HepG2 (cell line): Measurements from ENCODE around the gene IFIT5. TPM values are rescaled to one million over a fixed set of nuclear protein-coding genes. Genes with fewer than 3 reads are reported as not detected.

Experiments used
- CAMTA2 ChIP-seq: sonication (generic); formaldehyde crosslinking; IDR thresholded peaks from 2 replicates; pipeline ENCODE4 v1.4.0; 2020; ENCODE audit warnings: mild to moderate bottlenecking, missing genetic modification reagents, borderline replicate concordance
- HNRNPUL1 ChIP-seq: fragments of 200-400 bp; formaldehyde crosslinking; IDR thresholded peaks from 2 replicates; pipeline ENCODE4 v1.6.1; 2017; ENCODE audit warnings: low read depth, mild to moderate bottlenecking, low read length, moderate library complexity
- JUNB ChIP-seq: sonication (generic); formaldehyde crosslinking; IDR thresholded peaks from 2 replicates; pipeline ENCODE4 v1.8.0; 2022; ENCODE audit warnings: missing genetic modification reagents, mild to moderate bottlenecking, borderline replicate concordance
- MXI1 ChIP-seq: IDR thresholded peaks from 3 replicates; pipeline ENCODE4 v1.6.1; 2012; ENCODE audit warnings: low read depth, low read length, inconsistent platforms, borderline replicate concordance
- NFAT5 ChIP-seq: sonication (generic); formaldehyde crosslinking; IDR thresholded peaks from 2 replicates; pipeline ENCODE4 v1.4.0; 2020; ENCODE audit warnings: missing genetic modification reagents
- PITX1 ChIP-seq: sonication (generic); formaldehyde crosslinking; IDR thresholded peaks from 2 replicates; pipeline ENCODE4 v1.5.1; 2020; ENCODE audit warnings: mild to moderate bottlenecking, missing genetic modification reagents
- SRSF1 ChIP-seq: fragments of 200-400 bp; formaldehyde crosslinking; optimal IDR thresholded peaks from 2 replicates; pipeline ENCODE3; 2017; ENCODE audit warnings: mild to moderate bottlenecking, low read depth, low read length, moderate library complexity
- TSC22D2 ChIP-seq: sonication (generic); formaldehyde crosslinking; IDR thresholded peaks from 2 replicates; pipeline ENCODE4 v1.5.1; 2020; ENCODE audit warnings: missing genetic modification reagents, mild to moderate bottlenecking, borderline replicate concordance
- U2AF2 ChIP-seq: fragments of 200-400 bp; formaldehyde crosslinking; IDR thresholded peaks from 2 replicates; pipeline ENCODE4 v1.6.1; 2017; ENCODE audit warnings: low read depth, mild to moderate bottlenecking, low read length
- ZBTB34 ChIP-seq: sonication (generic); formaldehyde crosslinking; IDR thresholded peaks from 2 replicates; pipeline ENCODE4 v1.8.0; 2022; ENCODE audit warnings: mild to moderate bottlenecking, missing genetic modification reagents
- ZMYM4 ChIP-seq: sonication (generic); formaldehyde crosslinking; IDR thresholded peaks from 2 replicates; pipeline ENCODE4 v1.8.1; 2023; ENCODE audit warnings: mild to moderate bottlenecking, missing genetic modification reagents
- ZNF142 ChIP-seq: sonication (generic); formaldehyde crosslinking; IDR thresholded peaks from 2 replicates; pipeline ENCODE4 v1.4.0; 2020; ENCODE audit warnings: missing genetic modification reagents
- ZNF639 ChIP-seq: conservative IDR thresholded peaks from 2 replicates; pipeline ENCODE4 v1.6.1; 2018; ENCODE audit warnings: missing genetic modification reagents
- ZNF740 ChIP-seq: sonication (generic); formaldehyde crosslinking; IDR thresholded peaks from 2 replicates; pipeline ENCODE4 v1.4.0; 2020; ENCODE audit warnings: missing genetic modification reagents
- polyA plus RNA-seq, 8 experiments: library from polyadenylated mRNA; depleted of rRNA in 3 of 8; stranded (reverse) in 7 of 8; unstranded in 1 of 8; fragments of >200 nt; fragmentation: Illumina TruSeq in 4 of 8; extraction: Trizol in 4 of 8; gene quantifications; 2 replicates each; pipeline versions ENCODE4 v1.2.1 to v1.2.3, GENCODE V29; 2011 to 2016; ENCODE audit warnings: low read depth in 4 of 8, missing spikeins in 1 of 8, mixed read lengths in 1 of 8; ENCODE audit not compliant: insufficient read depth in 1 of 8
- total RNA-seq, 5 experiments: library from RNA; depleted of rRNA; stranded (reverse); fragments of >200 nt; fragmentation: Illumina TruSeq; extraction: Trizol; gene quantifications; 2 replicates each; pipeline ENCODE4 v1.2.3, GENCODE V29; 2016; ENCODE audit warnings: low read depth in 1 of 5

IFIT5 gene
- total and polyA plus RNA-seq, 2 of the 13 experiments (the other 11 are each of a cell fraction or from before 2014, with no cell fraction given), result 2.2 to 8.3 TPM

GRCh38 chr10:89373916-89374711 lies 40.3 kb upstream of the IFIT5 start (continued):
- no peak for TF ChIP-seq NFAT5 (CRISPR knock-in tag)
- TF ChIP-seq SRSF1, result no peak
- TF ChIP-seq TSC22D2 (CRISPR knock-in tag), result no peak
- peak; percentile 78 for TF ChIP-seq ZMYM4 (CRISPR knock-in tag)
- no peak for TF ChIP-seq JUNB (CRISPR knock-in tag)
- no peak for TF ChIP-seq PITX1 (CRISPR knock-in tag)
- TF ChIP-seq ZNF639 (CRISPR knock-in tag), result no peak
- TF ChIP-seq HNRNPUL1, result no peak
- no peak for TF ChIP-seq ZNF142 (CRISPR knock-in tag)
- no peak for TF ChIP-seq CAMTA2
- TF ChIP-seq U2AF2, result no peak
- no peak for TF ChIP-seq ZNF740 (CRISPR knock-in tag)
- TF ChIP-seq MXI1, result no peak; the same call in 2 of the 3 replicates
- peak; percentile 98 for TF ChIP-seq ZBTB34 (CRISPR knock-in tag)
